NCI-H128 (cell line): ENCODE results near the gene BRD7.
"Not testable (repeated sequence)": the region's sequence is repeated elsewhere in the genome, so short reads cannot be mapped to it uniquely, and the experiment has no call there.

Experiments used
- DNase-seq: peaks from one replicate; lab custom pipeline; 2025; ENCODE audit not compliant: unreplicated experiment; lab: John Stamatoyannopoulos, UW

BRD7 gene

DNA sequence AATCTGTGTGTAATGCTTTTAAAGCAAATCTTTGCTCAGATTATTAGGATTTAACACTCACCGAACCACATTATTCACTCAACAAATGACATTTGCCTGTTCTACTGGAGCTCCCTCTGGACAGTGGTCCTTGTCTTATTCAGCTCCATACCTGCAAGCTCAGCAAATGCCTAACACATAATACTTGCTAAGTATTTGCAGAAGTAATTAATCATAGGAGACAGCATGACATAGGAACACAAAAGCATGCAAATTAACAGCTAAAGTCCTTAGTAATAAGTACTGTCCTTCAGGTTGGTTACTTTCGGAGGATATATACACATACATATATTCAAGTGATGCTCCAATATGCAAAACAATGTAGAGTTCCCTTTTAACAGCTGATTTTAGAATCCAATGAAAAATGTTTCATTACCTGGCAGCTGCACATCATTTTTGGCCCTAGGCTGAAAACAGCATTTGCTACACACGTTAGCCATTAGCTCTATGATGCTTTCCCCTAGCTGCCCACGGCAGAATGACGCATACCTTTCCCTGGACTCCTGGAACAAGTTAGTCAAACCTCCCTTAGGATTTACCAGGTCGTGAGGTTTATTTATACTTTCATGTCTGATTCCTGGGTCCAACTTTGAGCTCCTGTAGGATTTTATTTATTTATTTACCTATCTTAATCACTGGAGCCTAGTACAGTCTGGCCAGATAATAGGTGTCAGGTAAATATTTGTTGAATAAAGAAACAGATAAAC is 8.6 kb downstream of the BRD7 start:
- no peak for DNase-seq

- DNase-seq, result no peak
Observed at GRCh38 chr16:50359626-50360025, 9.2 kb downstream of the BRD7 start.

DNA sequence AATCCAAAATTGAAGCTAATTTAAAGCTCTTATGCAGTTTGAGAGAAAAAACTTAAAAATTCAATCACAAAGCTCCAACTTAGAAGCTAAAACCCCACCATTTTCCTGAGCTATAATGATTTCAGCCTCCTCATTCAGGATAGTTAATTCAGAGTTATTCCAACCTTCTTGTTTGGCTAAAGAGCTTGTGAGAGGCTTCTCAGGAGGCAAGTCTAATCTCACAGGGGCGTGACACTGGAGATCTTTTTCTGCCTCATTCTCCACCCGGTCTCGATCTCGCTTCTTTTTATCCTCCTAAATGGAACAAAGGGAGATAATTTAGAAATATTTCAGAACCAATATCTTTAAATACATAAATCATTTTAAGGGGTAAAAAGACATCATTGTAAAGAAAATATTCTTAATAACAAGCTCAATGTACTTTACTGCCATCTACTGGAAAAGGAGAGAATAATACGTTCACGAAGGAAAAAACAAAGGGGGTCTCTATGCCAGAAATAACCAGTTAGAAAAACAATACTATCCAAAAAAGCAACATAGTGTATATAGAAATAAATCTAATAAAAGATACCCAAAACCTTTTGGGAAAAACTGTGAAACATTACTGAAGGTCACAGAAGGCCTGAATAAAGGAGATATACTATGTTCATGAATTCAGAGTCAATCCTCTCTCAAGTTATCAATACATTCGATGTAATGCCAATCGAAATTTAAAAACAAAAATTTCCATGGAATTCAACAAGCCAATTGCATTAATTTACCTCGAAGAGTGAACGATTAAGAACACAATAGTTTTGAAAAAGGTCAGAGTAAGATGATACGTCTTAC is 13.9 kb downstream of the BRD7 start:
- DNase-seq, result no peak

GRCh38 chr16:50354082-50354481 is 14.7 kb downstream of the BRD7 start:
- DNase-seq, result no peak

- no peak for DNase-seq
Observed at GRCh38 chr16:50351952-50352351, 16.8 kb downstream of the BRD7 start.

DNA sequence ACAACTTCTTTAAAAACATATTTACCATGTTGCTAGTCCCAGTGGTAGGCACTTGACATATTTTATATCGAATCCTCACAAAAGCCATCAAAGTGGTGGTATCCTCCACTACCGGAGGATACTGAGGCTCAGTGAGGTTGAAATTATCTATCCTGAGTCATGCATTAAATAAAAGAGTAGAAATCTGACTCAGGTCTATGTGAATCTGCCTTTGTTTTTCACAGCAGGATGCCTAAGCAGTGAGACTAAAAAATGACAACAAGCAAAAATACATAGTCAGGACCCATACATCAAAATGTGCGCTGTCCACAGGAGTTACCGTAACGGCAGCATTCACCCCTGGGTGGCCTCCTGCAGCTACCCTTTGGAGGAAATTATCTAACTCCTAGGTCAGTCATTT is 17.7 kb downstream of the BRD7 start:
- no peak for DNase-seq

- DNase-seq, result not testable (repeated sequence)
Observed at GRCh38 chr16:50345210-50345609, 23.6 kb downstream of the BRD7 start.

- not testable (repeated sequence) for DNase-seq
Observed at GRCh38 chr16:50343566-50343965, 25.2 kb downstream of the BRD7 start.

DNA sequence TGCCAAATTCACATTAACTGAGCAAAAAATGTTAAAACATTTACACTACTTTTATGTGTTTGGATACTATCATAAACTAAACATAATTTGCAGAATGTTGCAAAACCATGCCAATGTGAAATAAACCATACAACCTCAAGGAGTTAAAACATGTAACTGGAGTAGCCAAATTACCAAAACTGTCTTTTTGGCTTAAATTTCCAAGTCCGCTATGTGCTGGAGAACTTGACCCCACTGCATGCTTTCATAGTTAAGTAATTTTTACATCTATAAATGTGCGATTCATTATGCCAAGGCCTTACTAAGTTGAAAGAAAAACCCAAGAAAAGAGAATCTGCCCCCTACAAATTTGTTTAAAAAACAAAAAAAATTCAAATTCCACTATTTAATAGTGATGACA is 28.2 kb downstream of the BRD7 start:
- no peak for DNase-seq

DNA sequence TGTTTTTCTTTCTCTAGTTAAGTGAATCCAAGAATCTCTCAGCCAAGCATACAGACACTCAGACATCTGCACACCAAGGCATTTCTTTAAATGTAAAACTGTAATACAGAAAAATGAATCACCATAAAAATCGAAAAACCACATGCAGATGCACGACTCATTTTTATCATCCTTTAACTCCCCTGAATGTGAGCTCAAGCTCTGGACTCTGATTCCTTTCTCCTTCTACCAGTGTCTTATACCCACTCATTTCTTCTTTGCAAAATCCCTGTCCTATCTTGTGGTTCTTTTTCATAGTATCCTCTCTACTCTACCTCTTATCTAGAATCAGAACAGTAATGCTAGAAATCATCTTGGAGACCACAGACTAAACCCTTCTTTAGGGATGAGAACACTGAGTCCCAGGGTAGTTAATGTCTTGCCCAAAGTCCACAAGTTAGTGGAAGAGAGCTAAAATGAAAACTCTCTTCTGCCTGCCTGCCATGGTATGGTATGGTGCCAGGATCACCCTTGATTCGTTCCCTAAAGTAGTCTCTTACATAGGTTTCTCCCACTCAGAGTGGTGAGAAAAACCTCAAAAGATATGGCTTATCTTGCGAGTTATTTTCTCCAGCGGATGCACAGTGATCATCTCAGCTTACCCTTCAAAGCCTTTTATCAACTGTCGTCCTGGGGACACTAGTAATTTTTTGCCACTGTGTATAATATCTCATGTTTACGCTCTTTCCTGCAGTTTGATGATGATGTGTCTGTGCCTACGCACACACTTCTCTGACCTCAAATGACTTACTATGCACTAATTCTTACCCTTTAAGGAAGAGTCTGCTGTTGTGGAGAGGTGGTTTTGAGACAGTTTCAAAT is 30.2 kb downstream of the BRD7 start:
- no peak for DNase-seq

DNA sequence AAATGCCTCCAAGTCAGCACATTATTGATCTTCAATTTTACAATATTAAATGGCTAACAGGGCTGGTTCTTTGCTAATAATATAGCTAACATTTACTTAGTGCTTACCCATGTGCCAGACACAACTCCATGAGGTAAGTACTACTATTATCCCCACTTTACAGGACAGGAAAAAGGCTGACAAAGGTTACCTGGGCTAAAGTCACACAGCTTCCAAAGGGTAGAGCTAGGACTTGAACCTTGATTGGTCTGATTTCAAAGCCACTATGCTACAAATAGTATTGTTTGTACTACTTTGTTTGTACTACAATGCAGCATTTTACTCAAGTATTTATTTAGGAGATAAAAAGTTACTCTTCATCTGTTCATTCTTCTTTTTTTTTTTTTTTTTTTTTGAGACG is 31.9 kb downstream of the BRD7 start:
- DNase-seq, result no peak

DNA sequence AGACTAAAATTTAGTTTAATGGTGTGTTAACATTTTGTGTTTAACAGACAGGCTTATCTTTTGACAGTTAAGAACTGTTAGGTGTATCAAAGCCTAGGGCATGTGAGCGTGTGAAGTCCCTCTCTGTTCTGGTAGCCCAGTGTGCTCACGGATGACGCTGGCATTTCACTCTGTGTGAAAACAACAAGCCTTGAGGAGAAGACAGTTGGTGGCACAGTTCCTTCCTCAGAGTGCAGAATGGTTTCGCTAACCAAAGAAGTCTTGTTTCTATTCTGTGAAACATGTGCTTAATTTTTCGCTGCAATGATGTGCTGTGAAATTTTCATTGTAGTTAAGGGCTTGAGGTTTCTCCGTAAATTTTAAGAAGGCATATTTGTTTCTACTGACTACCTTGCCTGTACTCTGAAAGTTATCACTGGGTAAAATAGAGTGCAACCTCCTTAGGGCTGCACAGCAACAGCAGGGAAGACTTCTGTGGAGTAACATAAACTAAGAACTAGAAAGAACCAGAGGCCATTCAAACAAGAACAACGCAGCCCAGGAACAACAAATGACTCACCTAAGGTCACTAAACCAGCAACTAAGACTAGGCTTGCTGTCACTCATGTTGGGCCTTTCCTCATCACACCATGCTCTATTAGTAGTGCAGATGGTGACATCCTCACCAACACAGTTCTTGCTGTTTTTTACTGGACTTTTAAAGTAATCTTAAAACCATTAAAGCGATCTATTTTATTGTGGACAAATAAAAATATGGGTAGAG is 33.4 kb downstream of the BRD7 start:
- DNase-seq, result no peak

GRCh38 chr16:50334106-50334975 is 34.4 kb downstream of the BRD7 start:
- no peak for DNase-seq

- no peak for DNase-seq
Observed at GRCh38 chr16:50332599-50332998, 36.2 kb downstream of the BRD7 start.

DNA sequence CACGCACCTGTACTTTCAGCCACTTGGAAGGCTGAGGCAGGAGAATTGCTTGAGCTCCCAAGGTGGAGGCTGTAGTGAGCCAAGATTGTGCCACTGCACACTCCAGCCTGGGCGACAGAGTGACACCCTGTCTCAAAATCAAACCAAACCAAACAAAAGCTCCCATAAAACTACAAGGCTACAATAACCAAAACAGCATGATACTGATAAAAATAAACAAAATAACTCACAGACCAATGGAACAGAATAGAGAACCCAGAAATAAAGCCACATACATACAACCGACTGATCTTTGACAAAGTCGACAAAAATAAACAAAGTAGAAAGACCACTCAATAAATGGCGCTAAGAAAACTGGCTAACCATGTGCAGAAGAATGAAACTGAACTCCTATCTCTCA is 37.2 kb downstream of the BRD7 start:
- DNase-seq, result no peak

DNA sequence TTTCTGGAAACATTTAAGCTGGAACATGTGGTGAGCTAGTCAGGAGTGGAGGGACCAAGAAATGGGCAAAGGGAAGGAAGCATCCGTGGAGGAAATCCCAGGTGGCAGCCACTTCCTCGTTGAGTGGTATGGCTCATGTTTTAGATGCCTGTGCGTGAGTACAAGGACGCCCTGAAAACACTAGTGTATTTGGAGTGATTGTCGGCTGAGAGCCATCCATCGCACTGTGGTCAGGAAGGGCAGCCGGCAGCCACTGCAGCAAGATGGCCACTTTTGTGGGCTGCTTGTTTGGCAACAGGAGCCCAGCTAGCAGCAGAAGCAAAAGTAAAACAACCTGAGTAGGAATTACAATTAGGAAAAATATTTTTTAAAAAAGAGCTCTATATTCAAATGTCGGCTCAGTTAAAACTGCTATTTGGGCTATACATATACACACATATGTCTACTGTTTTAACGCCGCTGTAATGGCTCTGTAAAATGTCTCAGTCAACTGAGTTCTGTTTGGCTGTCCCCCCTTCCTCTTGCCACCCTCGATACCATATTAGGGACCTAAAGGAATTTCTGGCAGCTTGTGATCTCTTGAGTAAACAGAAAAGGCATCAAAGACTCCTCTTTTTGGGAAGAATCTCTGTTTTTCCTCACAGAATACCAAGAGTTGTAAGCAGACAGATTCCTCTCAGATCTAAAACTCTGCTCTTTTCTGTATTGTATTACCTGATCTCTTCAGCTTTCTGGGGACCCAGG is 39.2 kb downstream of the BRD7 start:
- no peak for DNase-seq

DNA sequence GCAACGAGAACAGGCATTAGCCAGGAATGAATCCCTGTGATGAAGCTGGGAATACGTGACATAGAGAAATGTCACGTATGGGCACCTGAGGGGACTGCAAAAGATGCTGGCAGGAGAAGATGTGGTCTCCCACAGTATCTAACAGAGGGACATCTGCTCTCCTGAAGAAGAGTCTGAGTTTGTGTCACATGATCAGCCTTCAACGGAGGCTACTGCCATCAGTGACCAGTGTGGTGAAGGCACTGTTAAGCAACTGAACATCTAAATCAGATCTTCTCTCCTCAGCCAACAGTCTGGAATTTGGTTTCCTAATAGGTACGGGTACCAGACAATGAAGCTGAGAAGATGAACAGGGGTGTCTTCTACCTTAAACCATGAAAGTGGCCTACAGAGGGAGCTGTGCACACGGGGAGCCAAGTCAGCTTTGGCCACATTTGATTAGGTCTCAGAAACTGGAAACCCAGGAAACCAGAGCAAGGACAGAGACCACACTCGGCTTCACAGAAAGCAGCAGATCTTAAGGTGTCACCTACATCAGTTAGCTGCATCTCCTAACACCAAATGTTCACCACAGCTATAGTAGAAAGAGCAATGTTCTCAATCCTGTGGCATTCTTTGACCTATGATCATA is 41.8 kb downstream of the BRD7 start:
- DNase-seq, result no peak

GRCh38 chr16:50326264-50326663 is 42.5 kb downstream of the BRD7 start:
- no peak for DNase-seq

GRCh38 chr16:50324345-50324744 is 44.4 kb downstream of the BRD7 start:
- no peak for DNase-seq
